HepG2 (cell line): ENCODE results near the gene MTX1. TPM values are rescaled to one million over a fixed set of nuclear protein-coding genes. Genes with fewer than 3 reads are reported as not detected.

Experiments
- ATAC-seq: fragments of 200-7000 bp; cut with Tn5 transposase; 3 replicates; pipeline ENCODE4 v1.9.1; 2020; ENCODE audit warnings: mild to moderate bottlenecking, moderate library complexity
- BruUV-seq: library from RNA; stranded (reverse); fragments of 400-500 nt; replicated peaks from 2 replicates; lab custom pipeline; 2021; lab: Mats Ljungman, UMichigan
- CTCF ChIA-PET: fragments of 300-600 bp; formaldehyde crosslinking; extraction: SDS; loops from one replicate; lab custom pipeline; 2021; ENCODE audit warnings: low total read pairs, inconsistent platforms, low intra/inter-chr PET ratio; lab: Yijun Ruan, JAX
- POLR2A ChIA-PET: fragments of 350-600 bp; sonication (Branson Sonifier 250); formaldehyde crosslinking; loops from one replicate; lab custom pipeline; 2020; ENCODE audit warnings: antibody characterized with exemption, inconsistent platforms; lab: Yijun Ruan, JAX
- DNase-seq: peaks from one replicate; pipeline ENCODE4 v3.0.0-alpha.2; 2015; ENCODE audit warnings: low spot score
- FAIRE-seq: peaks from 3 replicates; lab custom pipeline; 2011; peaks lifted over from hg19 to GRCh38; lab: Jason Lieb, UNC
- H2AFZ ChIP-seq: one replicate; pipeline ENCODE4 v1.6.1; 2011; ENCODE audit warnings: low read length, inconsistent platforms
- H3K27ac ChIP-seq: fragments of 300-600 bp; 3 replicates; pipeline ENCODE4 v1.8.0; 2011; ENCODE audit warnings: mixed run types, mild to moderate bottlenecking, mixed read lengths, low read length, inconsistent platforms; ENCODE audit not compliant: insufficient read depth; ENCODE audit errors: extremely low read length
- H3K27me3 ChIP-seq, 2 experiments: fragments of 200-600 bp in 1 of 2; 2 replicates in 1 of 2; 3 replicates in 1 of 2; pipeline versions ENCODE4 v1.6.0 to v1.8.0; 2011; ENCODE audit warnings: low read length in 2 of 2, mild to moderate bottlenecking in 2 of 2, moderate library complexity in 2 of 2, inconsistent platforms in 1 of 2; ENCODE audit not compliant: insufficient read depth in 2 of 2, control insufficient read depth in 1 of 2
- H3K36me3 ChIP-seq, 2 experiments: fragments of 200-600 bp in 1 of 2; replicated peaks in 1 of 2; 2 replicates in 1 of 2; 3 replicates in 1 of 2; pipeline versions ENCODE4 v1.5.1 to v1.8.0; 2011; ENCODE audit warnings: low read length in 2 of 2, inconsistent platforms in 1 of 2; ENCODE audit not compliant: insufficient read depth in 2 of 2, control insufficient read depth in 1 of 2
- H3K4me1 ChIP-seq: 2 replicates; pipeline ENCODE4 v1.5.1; 2012; ENCODE audit warnings: low read length, inconsistent platforms; ENCODE audit not compliant: insufficient read depth
- H3K4me2 ChIP-seq: 2 replicates; pipeline ENCODE4 v1.6.0; 2011; ENCODE audit warnings: low read depth, low read length, inconsistent platforms
- H3K4me3 ChIP-seq, 3 experiments: fragments of 200-600 bp in 1 of 3; sonication (generic), shearing (Covaris generic) in 1 of 3; replicated peaks in 1 of 3; 2 replicates each; pipeline ENCODE4 v1.5.1; 2011 to 2016; ENCODE audit warnings: low read length in 3 of 3, inconsistent platforms in 2 of 3, low read depth in 2 of 3, mild to moderate bottlenecking in 2 of 3, control low read depth in 1 of 3, mixed read lengths in 1 of 3; ENCODE audit not compliant: insufficient read depth in 1 of 3
- H3K79me2 ChIP-seq: one replicate; pipeline ENCODE4 v1.6.1; 2011; ENCODE audit warnings: low read length, inconsistent platforms; ENCODE audit not compliant: insufficient read depth
- H3K9ac ChIP-seq: 2 replicates; pipeline ENCODE4 v1.6.0; 2011; ENCODE audit warnings: mild to moderate bottlenecking, low read depth, low read length, inconsistent platforms; ENCODE audit not compliant: insufficient read depth
- H3K9me3 ChIP-seq: 2 replicates; pipeline ENCODE4 v1.5.1; 2012; ENCODE audit warnings: mild to moderate bottlenecking, low read length
- H4K20me1 ChIP-seq: 2 replicates; pipeline ENCODE4 v1.6.0; 2011; ENCODE audit warnings: inconsistent platforms, mild to moderate bottlenecking, low read length, moderate library complexity; ENCODE audit not compliant: insufficient read depth
- HES4 ChIP-seq: sonication (generic); formaldehyde crosslinking; IDR thresholded peaks from 2 replicates; pipeline ENCODE4 v1.9.0; 2021; ENCODE audit warnings: mild to moderate bottlenecking, missing genetic modification reagents, borderline replicate concordance
- HIC2 ChIP-seq: sonication (generic); formaldehyde crosslinking; IDR thresholded peaks from 2 replicates; pipeline ENCODE4 v1.9.0; 2022; ENCODE audit warnings: low read depth, missing genetic modification reagents
- MED8 ChIP-seq: sonication (generic); formaldehyde crosslinking; IDR thresholded peaks from 2 replicates; pipeline ENCODE4 v1.8.1; 2023; ENCODE audit warnings: mild to moderate bottlenecking, missing genetic modification reagents; ENCODE audit not compliant: insufficient replicate concordance
- PHB2 ChIP-seq: fragments of 450-650 bp; IDR thresholded peaks from 2 replicates; pipeline ENCODE4 v1.6.1; 2018; ENCODE audit not compliant: partially characterized antibody
- PLSCR1 ChIP-seq: sonication (generic); formaldehyde crosslinking; IDR thresholded peaks from 2 replicates; pipeline ENCODE4 v1.5.0; 2020; ENCODE audit warnings: missing genetic modification reagents, mild to moderate bottlenecking, borderline replicate concordance
- PREB ChIP-seq: sonication (generic); formaldehyde crosslinking; IDR thresholded peaks from 2 replicates; pipeline ENCODE4 v1.4.0; 2020; ENCODE audit warnings: missing genetic modification reagents
- SCMH1 ChIP-seq: sonication (generic); formaldehyde crosslinking; IDR thresholded peaks from 2 replicates; pipeline ENCODE4 v1.9.0; 2021; ENCODE audit warnings: missing genetic modification reagents, mild to moderate bottlenecking, borderline replicate concordance
- THAP8 ChIP-seq: sonication (generic); formaldehyde crosslinking; IDR thresholded peaks from 2 replicates; pipeline ENCODE4 v1.5.1; 2020; ENCODE audit warnings: missing genetic modification reagents, mild to moderate bottlenecking, borderline replicate concordance
- TOE1 ChIP-seq: sonication (generic); formaldehyde crosslinking; IDR thresholded peaks from 2 replicates; pipeline ENCODE4 v1.4.0; 2020; ENCODE audit warnings: mild to moderate bottlenecking, missing genetic modification reagents
- ZBTB2 ChIP-seq: sonication (generic); formaldehyde crosslinking; IDR thresholded peaks from 2 replicates; pipeline ENCODE4 v1.8.0; 2022; ENCODE audit warnings: low read depth, missing genetic modification reagents
- ZC3H13 ChIP-seq: sonication (generic); formaldehyde crosslinking; IDR thresholded peaks from 2 replicates; pipeline ENCODE4 v1.8.1; 2023; ENCODE audit warnings: mild to moderate bottlenecking, missing genetic modification reagents, moderate library complexity
- ZKSCAN8 ChIP-seq: IDR thresholded peaks from 2 replicates; pipeline ENCODE4 v1.6.1; 2016; ENCODE audit warnings: borderline replicate concordance, missing genetic modification reagents, missing compliant biosample characterization
- ZNF235 ChIP-seq: sonication (generic); formaldehyde crosslinking; IDR thresholded peaks from 2 replicates; pipeline ENCODE4 v1.8.1; 2023; ENCODE audit warnings: mild to moderate bottlenecking, missing genetic modification reagents, borderline replicate concordance
- ZNF276 ChIP-seq: sonication (generic); formaldehyde crosslinking; IDR thresholded peaks from 2 replicates; pipeline ENCODE4 v1.4.0; 2020; ENCODE audit warnings: mild to moderate bottlenecking, low read depth, missing genetic modification reagents
- ZNF34 ChIP-seq: sonication (generic); formaldehyde crosslinking; IDR thresholded peaks from 2 replicates; pipeline ENCODE4 v1.4.0; 2020; ENCODE audit warnings: mild to moderate bottlenecking, missing genetic modification reagents, borderline replicate concordance
- ZNF343 ChIP-seq: sonication (generic); formaldehyde crosslinking; IDR thresholded peaks from 2 replicates; pipeline ENCODE4 v1.4.0; 2020; ENCODE audit warnings: mild to moderate bottlenecking, missing genetic modification reagents
- ZNF549 ChIP-seq: sonication (generic); formaldehyde crosslinking; IDR thresholded peaks from 2 replicates; pipeline ENCODE4 v1.5.0; 2020; ENCODE audit warnings: missing genetic modification reagents
- WGBS: methylation state at CpG from one replicate; pipeline ENCODE4 v1.1.6; 2017; ENCODE audit warnings: low lambda C conversion rate; 5-methylcytosine and 5-hydroxymethylcytosine counted together
- in situ Hi-C: cut with HindIII; loops from 2 replicates; pipeline ENCODE4 v1.10.0; 2017; ENCODE audit warnings: low pct_unique_long_range_greater_than_20kb; ENCODE audit not compliant: extremely low pct_ligation_motif_present
- intact Hi-C: fragments of 100-400 bp; cut with micrococcal nuclease; formaldehyde crosslinking; loops from one replicate; pipeline ENCODE4 v1.10.0; 2022; ENCODE audit not compliant: unreplicated experiment
- polyA plus RNA-seq, 8 experiments: library from polyadenylated mRNA; depleted of rRNA in 3 of 8; stranded (reverse) in 7 of 8; unstranded in 1 of 8; fragments of >200 nt; fragmentation: Illumina TruSeq in 4 of 8; extraction: Trizol in 4 of 8; gene quantifications; 2 replicates each; pipeline versions ENCODE4 v1.2.1 to v1.2.3, GENCODE V29; 2011 to 2016; ENCODE audit warnings: low read depth in 4 of 8, missing spikeins in 1 of 8, mixed read lengths in 1 of 8; ENCODE audit not compliant: insufficient read depth in 1 of 8
- total RNA-seq, 5 experiments: library from RNA; depleted of rRNA; stranded (reverse); fragments of >200 nt; fragmentation: Illumina TruSeq; extraction: Trizol; gene quantifications; 2 replicates each; pipeline ENCODE4 v1.2.3, GENCODE V29; 2016; ENCODE audit warnings: low read depth in 1 of 5

MTX1 gene
- total and polyA plus RNA-seq, 2 of the 13 experiments (the other 11 are each of a cell fraction or from before 2014, with no cell fraction given), result 64.5 to 72.6 TPM

- intact Hi-C loops (no loop called here), in situ Hi-C loops (no loop called here)
- H3K27ac ChIP-seq, result no peak overlapping the region
- DNase-seq, result no peak
- H3K79me2 ChIP-seq, result no peaks in the 10 kb centered on the region
- H2AFZ ChIP-seq, result no peak overlapping the region
- ChIA-PET POLR2A (no interaction called here), CTCF (no interaction called here)
- FAIRE-seq, result no peak
- no TSS peak for BruUV-seq
- H3K4me3 ChIP-seq, result no peak overlapping the region
- no peaks in the 10 kb centered on the region for H4K20me1 ChIP-seq
- H3K36me3 ChIP-seq, result no peaks in the 10 kb centered on the region
- WGBS, result 79% methylated on average over 7 of the region's 7 CpGs
- H3K9me3 ChIP-seq, result no peaks in the 10 kb centered on the region
- ATAC-seq, result no peak
- H3K4me1 ChIP-seq, result peaks cover 29% of the 10 kb centered on the region
- no peak overlapping the region for H3K4me2 ChIP-seq
- H3K9ac ChIP-seq, result no peak overlapping the region
- no peaks in the 10 kb centered on the region for H3K27me3 ChIP-seq
- TF ChIP-seq ZNF276 (CRISPR knock-in tag), result no peak
- TF ChIP-seq HIC2 (CRISPR knock-in tag), result no peak
- no peak for TF ChIP-seq ZNF235
- no peak for TF ChIP-seq ZC3H13 (CRISPR knock-in tag)
- no peak for TF ChIP-seq SCMH1
- TF ChIP-seq ZKSCAN8 (CRISPR knock-in tag), result no peak
- TF ChIP-seq ZNF34 (CRISPR knock-in tag), result no peak
- no peak for TF ChIP-seq THAP8
- TF ChIP-seq HES4 (CRISPR knock-in tag), result no peak
- no peak for TF ChIP-seq PHB2
- TF ChIP-seq TOE1, result no peak
- TF ChIP-seq PLSCR1 (CRISPR knock-in tag), result no peak
- no peak for TF ChIP-seq ZNF549
- no peak for TF ChIP-seq ZNF343 (CRISPR knock-in tag)
- no peak for TF ChIP-seq ZBTB2 (CRISPR knock-in tag)
- TF ChIP-seq MED8, result no peak
- no peak for TF ChIP-seq PREB (CRISPR knock-in tag)
These were observed 14.6 kb downstream of the MTX1 start for GRCh38 chr1:155223047-155223446.
